LNCAP (cell line): ENCODE measurements around the gene OGFOD2.

ENCODE experiments used
- CTCF ChIP-seq: fragments of 450-650 bp; IDR thresholded peaks from 2 replicates; pipeline ENCODE4 v1.5.1; 2017; ENCODE audit warnings: mild to moderate bottlenecking

Gene OGFOD2

GRCh38 chr12:122976648-122976975 lies 1.6 kb downstream of the OGFOD2 start:
- no peak for TF ChIP-seq CTCF

- TF ChIP-seq CTCF, result no peak
Observed at GRCh38 chr12:122977153-122977552, 2.1 kb downstream of the OGFOD2 start.

- TF ChIP-seq CTCF, result no peak
Observed at GRCh38 chr12:122977655-122978392, 2.8 kb downstream of the OGFOD2 start.

- no peak for TF ChIP-seq CTCF
Observed at GRCh38 chr12:122978507-122978955, 3.5 kb downstream of the OGFOD2 start.

- TF ChIP-seq CTCF, result no peak
Observed at GRCh38 chr12:122979001-122979907, 4.2 kb downstream of the OGFOD2 start.

- TF ChIP-seq CTCF, result no peak
Observed at GRCh38 chr12:122979908-122980182, 4.8 kb downstream of the OGFOD2 start.

- no peak for TF ChIP-seq CTCF
Observed at GRCh38 chr12:122980183-122981035, 5.4 kb downstream of the OGFOD2 start, which contains the start of gene ARL6IP4. TSS of gene ARL6IP4 (plus strand) at chr12:122980681. CDS start at chr12:122981140, 459 bp downstream.
